Mesothelial cell of epicardium (in vitro differentiated cells): ENCODE measurements around the gene LRRC75A. TPM values are rescaled to one million over a fixed set of nuclear protein-coding genes. Genes with fewer than 3 reads are reported as not detected.
"Not testable (repeated sequence)": the region's sequence is repeated elsewhere in the genome, so short reads cannot be mapped to it uniquely, and the experiment has no call there.

Experiments
- DNase-seq, 2 experiments: peaks; one replicate each; pipeline ENCODE4 v3.0.0; 2021; ENCODE audit warnings: low spot score in 2 of 2; ENCODE audit not compliant: unreplicated experiment in 2 of 2
- H3K27ac Mint-ChIP-seq: 2 replicates; pipeline ENCODE4 v1.8.0; 2021; ENCODE audit warnings: mixed read lengths
- H3K27me3 Mint-ChIP-seq: 2 replicates; pipeline ENCODE4 v1.8.0; 2021; ENCODE audit warnings: low read depth, mixed read lengths
- H3K36me3 Mint-ChIP-seq: 2 replicates; pipeline ENCODE4 v1.8.0; 2021; ENCODE audit warnings: mixed read lengths
- H3K4me1 Mint-ChIP-seq: 2 replicates; pipeline ENCODE4 v1.8.0; 2021; ENCODE audit warnings: mixed read lengths
- H3K4me3 Mint-ChIP-seq: 2 replicates; pipeline ENCODE4 v1.8.0; 2021; ENCODE audit warnings: mild to moderate bottlenecking, moderate library complexity, mixed read lengths
- H3K9me3 Mint-ChIP-seq: 2 replicates; pipeline ENCODE4 v1.8.0; 2021; ENCODE audit warnings: mixed read lengths
- CTCF ChIP-seq: fragments of 200-600 bp; sonication (generic); IDR thresholded peaks from one replicate; pipeline ENCODE4 v1.5.0; 2021; ENCODE audit warnings: antibody characterized with exemption; ENCODE audit not compliant: unreplicated experiment
- total RNA-seq: library from RNA; stranded (reverse); gene quantifications from 3 replicates; pipeline ENCODE4 v1.2.1, GENCODE V29; 2021

Gene LRRC75A
- total RNA-seq, 1 donor from 2014 or later: 4.0 TPM

GRCh38 chr17:16453493-16453851 lies 38.5 kb downstream of the LRRC75A start:
- peak; percentile 12 for TF ChIP-seq CTCF
- no peaks in the 10 kb centered on the region for H3K9me3 Mint-ChIP-seq
- peak overlapping the region; percentile 34 for H3K27ac Mint-ChIP-seq
- H3K4me3 Mint-ChIP-seq: no peak overlapping the region
- no peaks in the 10 kb centered on the region for H3K27me3 Mint-ChIP-seq
- H3K36me3 Mint-ChIP-seq: peaks cover 2% of the 10 kb centered on the region
- DNase-seq: no peak
- H3K4me1 Mint-ChIP-seq: peaks cover 5% of the 10 kb centered on the region

GRCh38 chr17:16452268-16452667 lies 39.7 kb downstream of the LRRC75A start:
- not testable (repeated sequence) for H3K9me3 Mint-ChIP-seq, H3K36me3 Mint-ChIP-seq, H3K27ac Mint-ChIP-seq, H3K4me1 Mint-ChIP-seq, H3K4me3 Mint-ChIP-seq, H3K27me3 Mint-ChIP-seq, DNase-seq

GRCh38 chr17:16450028-16450427 lies 42.0 kb downstream of the LRRC75A start:
- no peak for DNase-seq
- TF ChIP-seq CTCF: no peak
- H3K36me3 Mint-ChIP-seq: peaks cover 2% of the 10 kb centered on the region
- no peaks in the 10 kb centered on the region for H3K27me3 Mint-ChIP-seq
- H3K4me1 Mint-ChIP-seq: peaks cover 8% of the 10 kb centered on the region
- H3K27ac Mint-ChIP-seq: no peak overlapping the region
- H3K4me3 Mint-ChIP-seq: no peak overlapping the region
- no peaks in the 10 kb centered on the region for H3K9me3 Mint-ChIP-seq

- Mint-ChIP-seq H3K4me1 (peaks cover 13% of the 10 kb centered on the region), H3K36me3 (peaks cover 4% of the 10 kb centered on the region), H3K27me3 (no peaks in the 10 kb centered on the region), H3K27ac (no peak overlapping the region), H3K9me3 (no peaks in the 10 kb centered on the region), H3K4me3 (no peak overlapping the region)
- DNase-seq: no peak
- no peak for TF ChIP-seq CTCF
Measured at GRCh38 chr17:16449121-16449570, 42.8 kb downstream of the LRRC75A start.

GRCh38 chr17:16448490-16448889 lies 43.5 kb downstream of the LRRC75A start:
- DNase-seq: no peak
- no peak overlapping the region for H3K4me3 Mint-ChIP-seq
- TF ChIP-seq CTCF: no peak
- H3K36me3 Mint-ChIP-seq: peaks cover 5% of the 10 kb centered on the region
- no peaks in the 10 kb centered on the region for H3K27me3 Mint-ChIP-seq
- no peaks in the 10 kb centered on the region for H3K9me3 Mint-ChIP-seq
- no peak overlapping the region for H3K27ac Mint-ChIP-seq
- peaks cover 11% of the 10 kb centered on the region for H3K4me1 Mint-ChIP-seq

GRCh38 chr17:16447676-16448075 lies 44.3 kb downstream of the LRRC75A start:
- no peaks in the 10 kb centered on the region for H3K27me3 Mint-ChIP-seq
- DNase-seq: no peak
- H3K27ac Mint-ChIP-seq: peak overlapping the region; percentile 36
- peaks cover 10% of the 10 kb centered on the region for H3K4me1 Mint-ChIP-seq
- TF ChIP-seq CTCF: no peak
- H3K4me3 Mint-ChIP-seq: no peak overlapping the region
- H3K9me3 Mint-ChIP-seq: no peaks in the 10 kb centered on the region
- peaks cover 7% of the 10 kb centered on the region for H3K36me3 Mint-ChIP-seq
